GM21390 (cell line): ENCODE data around the gene SLC19A2.
"Not testable (repeated sequence)": the region's sequence is repeated elsewhere in the genome, so short reads cannot be mapped to it uniquely, and the experiment has no call there.

Experiments used
- ATAC-seq: cut with Tn5 transposase; IDR thresholded peaks from one replicate; pipeline ENCODE4 v1.9.1; 2021; ENCODE audit not compliant: unreplicated experiment

The SLC19A2 gene

GRCh38 chr1:169510060-169510459 is 24.3 kb upstream of the SLC19A2 start:
- ATAC-seq: no peak

GRCh38 chr1:169509354-169509753 is 23.6 kb upstream of the SLC19A2 start:
- no peak for ATAC-seq

- no peak for ATAC-seq
Observed at GRCh38 chr1:169508432-169509338, 22.9 kb upstream of the SLC19A2 start.

- ATAC-seq: no peak
Observed at GRCh38 chr1:169507413-169507812, 21.7 kb upstream of the SLC19A2 start.

DNA sequence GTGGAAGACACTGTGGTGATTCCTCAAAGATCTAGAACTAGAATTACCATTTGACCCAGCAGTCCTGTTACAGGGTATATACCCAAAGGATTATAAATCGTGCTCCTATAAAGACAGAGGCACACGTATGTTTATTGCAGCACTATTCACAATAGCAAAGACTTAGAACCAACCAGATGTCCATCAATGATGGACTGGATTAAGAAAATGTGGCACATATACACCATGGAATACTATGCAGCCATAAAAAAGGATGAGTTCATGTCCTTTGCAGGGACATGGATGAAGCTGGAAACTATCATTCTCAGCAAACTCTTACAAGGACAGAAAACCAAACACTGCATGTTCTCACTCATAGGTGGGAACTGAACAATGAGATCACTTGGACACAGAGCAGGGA is 17.9 kb upstream of the SLC19A2 start:
- ATAC-seq: not testable (repeated sequence)

DNA sequence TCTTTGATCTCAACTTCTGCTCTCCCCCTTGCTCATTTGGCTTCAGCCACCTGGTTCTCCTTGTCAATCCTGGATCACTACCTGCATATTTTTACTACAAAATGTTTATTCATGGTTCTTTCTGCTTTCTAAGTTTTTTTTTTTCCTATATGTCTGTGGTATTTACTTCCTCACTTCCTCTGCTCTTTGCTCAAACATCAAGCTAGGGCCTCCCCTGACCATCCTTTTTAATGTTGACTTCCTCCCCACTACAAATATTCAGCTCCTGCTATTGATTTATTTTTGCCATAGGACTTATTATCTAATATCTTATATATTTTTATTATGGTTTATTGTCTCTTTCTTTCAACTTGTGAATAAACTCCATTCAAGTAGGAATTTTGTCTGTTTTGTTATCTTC is 14.1 kb upstream of the SLC19A2 start:
- ATAC-seq: no peak

DNA sequence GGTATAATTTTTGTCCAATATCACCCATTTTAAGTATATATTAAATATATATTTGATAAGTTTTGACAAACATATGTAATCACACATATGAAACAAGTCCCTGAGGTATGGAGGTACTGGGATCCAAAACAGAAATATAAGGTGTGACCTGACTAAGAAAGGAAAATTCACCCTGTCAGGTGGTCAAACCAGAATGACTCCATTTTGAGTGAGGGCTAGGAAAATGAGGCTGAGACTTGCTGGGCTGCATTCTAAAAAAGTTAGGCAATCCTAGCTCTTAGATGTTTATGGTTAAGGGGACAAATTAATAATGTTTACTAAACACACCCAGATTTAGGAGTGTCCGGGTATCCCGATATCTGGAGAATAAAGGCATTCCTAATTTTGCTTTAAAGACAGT is 11.6 kb upstream of the SLC19A2 start:
- no peak for ATAC-seq

GRCh38 chr1:169495916-169496315 is 10.2 kb upstream of the SLC19A2 start:
- ATAC-seq: no peak

GRCh38 chr1:169495046-169495775 is 9.5 kb upstream of the SLC19A2 start:
- no peak for ATAC-seq

GRCh38 chr1:169494343-169494742 is 8.6 kb upstream of the SLC19A2 start:
- ATAC-seq: no peak

DNA sequence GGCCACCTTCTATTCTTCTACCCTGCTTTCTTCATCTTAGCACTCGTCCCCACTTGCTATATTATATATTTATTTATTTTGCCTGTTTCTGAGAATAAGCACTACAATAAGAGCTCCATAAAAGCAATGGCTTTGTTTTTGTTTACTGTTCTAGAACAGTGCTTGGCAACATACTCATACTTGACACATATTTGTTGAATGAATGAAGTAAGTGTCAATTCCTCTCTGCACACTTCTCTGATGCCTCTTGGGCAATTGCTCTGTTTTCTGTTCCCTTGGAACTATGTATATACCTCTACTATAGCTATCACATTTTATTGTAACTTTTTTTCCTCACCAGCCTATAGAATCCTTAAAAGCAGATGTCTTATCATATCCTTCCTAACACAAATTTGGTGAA is 7.5 kb upstream of the SLC19A2 start:
- ATAC-seq: no peak

GRCh38 chr1:169491845-169492281 is 6.1 kb upstream of the SLC19A2 start:
- peak; percentile 53 for ATAC-seq

GRCh38 chr1:169488157-169488556 is 2.4 kb upstream of the SLC19A2 start:
- ATAC-seq: no peak

DNA sequence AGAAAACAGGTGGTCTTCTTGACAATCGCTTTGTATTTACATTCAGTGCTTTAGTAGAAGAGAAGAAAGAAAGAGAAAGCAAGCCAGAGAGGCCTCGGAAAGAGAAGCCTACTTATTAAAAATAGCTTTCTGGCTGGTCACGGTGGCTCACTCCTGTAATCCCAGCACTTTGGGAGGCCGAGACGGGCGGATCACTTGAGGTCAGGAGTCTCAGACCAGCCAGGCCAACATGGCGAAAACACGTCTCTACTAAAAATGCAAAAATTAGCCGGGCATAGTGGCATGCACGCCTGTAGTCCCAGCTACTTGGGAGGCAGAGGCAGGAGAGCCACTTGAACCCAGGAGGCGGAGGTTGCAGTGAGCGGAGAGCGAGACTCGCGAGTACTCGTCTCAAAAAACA is 1.8 kb upstream of the SLC19A2 start:
- no peak for ATAC-seq

- ATAC-seq: no peak
Observed at GRCh38 chr1:169487133-169487532, 1.4 kb upstream of the SLC19A2 start.

DNA sequence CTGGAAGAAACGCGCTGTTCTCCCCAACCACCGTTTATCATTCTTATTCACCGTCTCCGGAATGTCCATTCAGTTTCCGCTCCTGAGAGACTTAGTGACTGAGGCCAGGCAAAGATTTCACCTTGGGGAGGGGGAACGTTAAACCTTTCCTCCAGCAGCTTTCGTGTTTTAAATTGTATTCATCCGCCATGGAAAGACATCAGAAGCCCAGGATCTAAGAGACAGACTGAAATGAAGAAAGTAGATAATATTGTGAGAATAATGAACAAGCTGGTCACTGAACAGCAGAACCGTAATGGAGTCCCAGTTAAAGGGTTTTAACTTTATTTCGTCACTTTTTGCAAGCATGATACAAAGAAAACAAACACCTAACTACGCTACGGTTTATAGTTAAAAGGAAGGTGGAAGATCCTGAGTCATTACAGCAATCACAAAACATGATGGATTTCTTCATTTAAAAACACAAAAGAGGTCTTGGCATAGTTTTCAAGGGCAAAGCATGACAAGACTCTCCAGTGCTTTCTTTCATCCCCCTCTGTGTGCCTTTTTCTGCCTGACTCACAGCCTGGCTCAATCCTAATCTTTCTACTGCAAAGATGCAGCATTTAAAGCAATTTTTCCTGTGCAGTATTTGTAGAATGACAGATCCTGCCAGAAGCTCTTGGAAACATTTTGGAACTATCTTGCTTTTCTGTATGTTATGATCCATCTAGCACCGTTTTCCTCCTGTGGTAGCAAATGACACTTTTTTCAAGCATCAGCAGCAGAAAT is 722 bp upstream of the SLC19A2 start:
- no peak for ATAC-seq

GRCh38 chr1:169484683-169485430 is 887 bp downstream of the SLC19A2 start:
- peak; percentile 20 for ATAC-seq

GRCh38 chr1:169484101-169484500 is 1.6 kb downstream of the SLC19A2 start:
- no peak for ATAC-seq

GRCh38 chr1:169483500-169483966 is 2.2 kb downstream of the SLC19A2 start:
- ATAC-seq: no peak

GRCh38 chr1:169479363-169480066 is 6.2 kb downstream of the SLC19A2 start:
- ATAC-seq: no peak
